ENCODE data around the gene LRP1B. TPM values are rescaled to one million over a fixed set of nuclear protein-coding genes. Genes with fewer than 3 reads are reported as not detected.

LRP1B gene
- total RNA-seq, 1 donor from 2014 or later, result 0.20 TPM

GRCh38 chr2:142041996-142042395, 88.8 kb downstream of the LRP1B start:
- no peak for DNase-seq (ENCODE audit: low read depth, low spot score)

GRCh38 chr2:142041105-142041504, 89.7 kb downstream of the LRP1B start:
- DNase-seq (ENCODE audit: low read depth, low spot score), result no peak

- DNase-seq (ENCODE audit: low read depth, low spot score), result no peak
Observed at GRCh38 chr2:142040556-142040955, 90.3 kb downstream of the LRP1B start.

GRCh38 chr2:142038826-142039225, 92.0 kb downstream of the LRP1B start:
- no peak for DNase-seq (ENCODE audit: low read depth, low spot score)

- no peak for DNase-seq (ENCODE audit: low read depth, low spot score)
Observed at GRCh38 chr2:142037744-142038143, 93.1 kb downstream of the LRP1B start.

GRCh38 chr2:142037066-142037465, 93.8 kb downstream of the LRP1B start:
- no peak for DNase-seq (ENCODE audit: low read depth, low spot score)

GRCh38 chr2:142033393-142033792, 97.4 kb downstream of the LRP1B start:
- DNase-seq (ENCODE audit: low read depth, low spot score), result no peak

GRCh38 chr2:142031656-142032055, 99.2 kb downstream of the LRP1B start:
- DNase-seq (ENCODE audit: low read depth, low spot score), result no peak

- no peak for DNase-seq (ENCODE audit: low read depth, low spot score)
Observed at GRCh38 chr2:142030735-142031134, 100.1 kb downstream of the LRP1B start.

GRCh38 chr2:142029974-142030373, 100.8 kb downstream of the LRP1B start:
- no peak for DNase-seq (ENCODE audit: low read depth, low spot score)

GRCh38 chr2:142025394-142025793, 105.4 kb downstream of the LRP1B start:
- DNase-seq (ENCODE audit: low read depth, low spot score), result no peak

- no peak for DNase-seq (ENCODE audit: low read depth, low spot score)
Observed at GRCh38 chr2:142020368-142020767, 110.4 kb downstream of the LRP1B start.

GRCh38 chr2:142014536-142014935, 116.3 kb downstream of the LRP1B start:
- DNase-seq (ENCODE audit: low read depth, low spot score), result no peak

- DNase-seq (ENCODE audit: low read depth, low spot score), result no peak
Observed at GRCh38 chr2:142012797-142013196, 118.0 kb downstream of the LRP1B start.

GRCh38 chr2:142010477-142011270, 120.1 kb downstream of the LRP1B start:
- no peak for DNase-seq (ENCODE audit: low read depth, low spot score)

- DNase-seq (ENCODE audit: low read depth, low spot score), result no peak
Observed at GRCh38 chr2:142008135-142008744, 122.6 kb downstream of the LRP1B start.

GRCh38 chr2:141994066-141994465, 136.8 kb downstream of the LRP1B start:
- no peak for DNase-seq (ENCODE audit: low read depth, low spot score)

- no peak for DNase-seq (ENCODE audit: low read depth, low spot score)
Observed at GRCh38 chr2:141992695-141993094, 138.1 kb downstream of the LRP1B start.

- no peak for DNase-seq (ENCODE audit: low read depth, low spot score)
Observed at GRCh38 chr2:141968433-141968832, 162.4 kb downstream of the LRP1B start.

GRCh38 chr2:141967980-141968379, 162.8 kb downstream of the LRP1B start:
- DNase-seq (ENCODE audit: low read depth, low spot score), result no peak

- no peak for DNase-seq (ENCODE audit: low read depth, low spot score)
Observed at GRCh38 chr2:141967503-141967902, 163.3 kb downstream of the LRP1B start.

GRCh38 chr2:141959941-141960340, 170.9 kb downstream of the LRP1B start:
- DNase-seq (ENCODE audit: low read depth, low spot score), result no peak

GRCh38 chr2:141959016-141959415, 171.8 kb downstream of the LRP1B start:
- DNase-seq (ENCODE audit: low read depth, low spot score), result no peak
